Measurements from ENCODE around the gene PLEKHN1. TPM values are rescaled to one million over a fixed set of nuclear protein-coding genes. Genes with fewer than 3 reads are reported as not detected.

PLEKHN1 gene
- total RNA-seq, 1 donor from 2014 or later = 15.2 TPM

- no peaks in the 10 kb centered on the region for H3K4me1 ChIP-seq
- H3K27me3 ChIP-seq = no peaks in the 10 kb centered on the region
- H3K36me3 ChIP-seq = no peaks in the 10 kb centered on the region
- DNase-seq (ENCODE audit: extremely low spot score in 2 of 2) = no peak
- no peak within 1 kb of the TSS for H3K4me3 ChIP-seq
- no peak for TF ChIP-seq POLR2A (IDR thresholded peaks at IDR 0.05)
- TF ChIP-seq CTCF (IDR thresholded peaks at IDR 0.05) = no peak
- no peak for TF ChIP-seq POLR2AphosphoS5 (IDR thresholded peaks at IDR 0.05; ENCODE audit: insufficient read depth in 1 of 2, low read depth in 1 of 2)
- intact Hi-C loops (cut with DNase I) = loop anchor here (5.0 kb wide), 1 partner anchor 75 kb away; no protein-coding TSS in a partner anchor
- H3K9me3 ChIP-seq = no peaks in the 10 kb centered on the region
- H3K27ac ChIP-seq = no peak within 1 kb of the TSS
These were observed 15.8 kb downstream of the PLEKHN1 start, which contains the start of gene PERM1 for GRCh38 chr1:981955-982558. Gene PERM1, minus strand, starts transcription at chr1:982093. Its CDS starts 1,064 bp downstream, at chr1:981029.

- intact Hi-C loops (cut with DNase I) = loop anchor here (5.0 kb wide), 1 partner anchor 74 kb away; no protein-coding TSS in a partner anchor
- Histone ChIP-seq H3K27ac (no peak overlapping the region), H3K4me3 (no peak overlapping the region), H3K36me3 (no peaks in the 10 kb centered on the region), H3K9me3 (no peaks in the 10 kb centered on the region), H3K27me3 (no peaks in the 10 kb centered on the region), H3K4me1 (no peaks in the 10 kb centered on the region)
- TF ChIP-seq POLR2AphosphoS5 (IDR thresholded peaks at IDR 0.05; ENCODE audit: insufficient read depth in 1 of 2, low read depth in 1 of 2) (no peak), POLR2A (IDR thresholded peaks at IDR 0.05) (no peak), CTCF (IDR thresholded peaks at IDR 0.05) (no peak)
- DNase-seq (ENCODE audit: extremely low spot score in 2 of 2) = no peak
These were observed 16.6 kb downstream of the PLEKHN1 start for GRCh38 chr1:982765-983436.

- Histone ChIP-seq H3K4me1 (no peaks in the 10 kb centered on the region), H3K4me3 (peak overlapping the region in 1 of 2 donors; percentile 16), H3K9me3 (no peaks in the 10 kb centered on the region), H3K36me3 (no peaks in the 10 kb centered on the region), H3K27ac (no peak overlapping the region), H3K27me3 (no peaks in the 10 kb centered on the region)
- no peak for DNase-seq (ENCODE audit: extremely low spot score in 2 of 2)
- intact Hi-C loops (cut with DNase I) = loop anchor here (5.0 kb wide), 1 partner anchor 73 kb away; no protein-coding TSS in a partner anchor
- no peak for TF ChIP-seq POLR2A (IDR thresholded peaks at IDR 0.05)
- peak; percentile 39 to 98 (median 49) for TF ChIP-seq CTCF (IDR thresholded peaks at IDR 0.05)
These were observed 17.7 kb downstream of the PLEKHN1 start for GRCh38 chr1:983798-984475.

GRCh38 chr1:984476-984814, 18.2 kb downstream of the PLEKHN1 start:
- Histone ChIP-seq H3K4me3 (peak overlapping the region in 1 of 2 donors; percentile 16), H3K4me1 (no peaks in the 10 kb centered on the region), H3K36me3 (no peaks in the 10 kb centered on the region), H3K27me3 (no peaks in the 10 kb centered on the region), H3K27ac (no peak overlapping the region), H3K9me3 (no peaks in the 10 kb centered on the region)
- TF ChIP-seq POLR2AphosphoS5 (IDR thresholded peaks at IDR 0.05; ENCODE audit: insufficient read depth in 1 of 2, low read depth in 1 of 2) = no peak
- no peak for TF ChIP-seq CTCF (IDR thresholded peaks at IDR 0.05)
- no peak for TF ChIP-seq POLR2A (IDR thresholded peaks at IDR 0.05)
- intact Hi-C loops (cut with DNase I) = loop anchor here (5.0 kb wide), 1 partner anchor 73 kb away; no protein-coding TSS in a partner anchor
- DNase-seq (ENCODE audit: extremely low spot score in 2 of 2) = no peak

Measured in vagina (tissue), 2 donors.